Measurements from ENCODE around the gene OBSCN.
"Not testable (repeated sequence)": the region's sequence is repeated elsewhere in the genome, so short reads cannot be mapped to it uniquely, and the experiment has no call there.

Gene OBSCN

GRCh38 chr1:228259951-228260350 lies 52.1 kb downstream of the OBSCN start:
- DNase-seq (ENCODE audit: low read depth), result no peak

- DNase-seq (ENCODE audit: low read depth), result no peak
Observed at GRCh38 chr1:228261706-228262105, 53.9 kb downstream of the OBSCN start.

GRCh38 chr1:228262475-228262874 lies 54.6 kb downstream of the OBSCN start:
- DNase-seq (ENCODE audit: low read depth), result no peak

- no peak for DNase-seq (ENCODE audit: low read depth)
Observed at GRCh38 chr1:228263636-228264035, 55.8 kb downstream of the OBSCN start.

- no peak for DNase-seq (ENCODE audit: low read depth)
Observed at GRCh38 chr1:228264090-228264829, 56.4 kb downstream of the OBSCN start.

GRCh38 chr1:228265167-228265566 lies 57.3 kb downstream of the OBSCN start:
- DNase-seq (ENCODE audit: low read depth), result no peak

GRCh38 chr1:228267962-228268880 lies 60.4 kb downstream of the OBSCN start:
- no peak for DNase-seq (ENCODE audit: low read depth)

GRCh38 chr1:228268881-228269265 lies 61.0 kb downstream of the OBSCN start:
- no peak for DNase-seq (ENCODE audit: low read depth)

GRCh38 chr1:228269431-228269830 lies 61.6 kb downstream of the OBSCN start:
- DNase-seq (ENCODE audit: low read depth), result not testable (repeated sequence)

- DNase-seq (ENCODE audit: low read depth), result peak; percentile 33
Observed at GRCh38 chr1:228270032-228270431, 62.2 kb downstream of the OBSCN start.

- no peak for DNase-seq (ENCODE audit: low read depth)
Observed at GRCh38 chr1:228271701-228272251, 63.9 kb downstream of the OBSCN start.

- no peak for DNase-seq (ENCODE audit: low read depth)
Observed at GRCh38 chr1:228272331-228272791, 64.5 kb downstream of the OBSCN start.

GRCh38 chr1:228272831-228273571 lies 65.2 kb downstream of the OBSCN start:
- no peak for DNase-seq (ENCODE audit: low read depth)

GRCh38 chr1:228273720-228274451 lies 66.0 kb downstream of the OBSCN start:
- DNase-seq (ENCODE audit: low read depth), result no peak

- no peak for DNase-seq (ENCODE audit: low read depth)
Observed at GRCh38 chr1:228274452-228275178, 66.8 kb downstream of the OBSCN start.

- no peak for DNase-seq (ENCODE audit: low read depth)
Observed at GRCh38 chr1:228275179-228275429, 67.3 kb downstream of the OBSCN start.

GRCh38 chr1:228275430-228276173 lies 67.8 kb downstream of the OBSCN start:
- DNase-seq (ENCODE audit: low read depth), result peak; percentile 51

GRCh38 chr1:228276174-228276831 lies 68.5 kb downstream of the OBSCN start:
- DNase-seq (ENCODE audit: low read depth), result no peak

- DNase-seq (ENCODE audit: low read depth), result no peak
Observed at GRCh38 chr1:228276901-228277490, 69.2 kb downstream of the OBSCN start.

Measured in HS-5 (cell line).